ENCODE measurements around the gene CAPZA2.
"Not testable (repeated sequence)": the region's sequence is repeated elsewhere in the genome, so short reads cannot be mapped to it uniquely, and the experiment has no call there.

Gene CAPZA2

DNA sequence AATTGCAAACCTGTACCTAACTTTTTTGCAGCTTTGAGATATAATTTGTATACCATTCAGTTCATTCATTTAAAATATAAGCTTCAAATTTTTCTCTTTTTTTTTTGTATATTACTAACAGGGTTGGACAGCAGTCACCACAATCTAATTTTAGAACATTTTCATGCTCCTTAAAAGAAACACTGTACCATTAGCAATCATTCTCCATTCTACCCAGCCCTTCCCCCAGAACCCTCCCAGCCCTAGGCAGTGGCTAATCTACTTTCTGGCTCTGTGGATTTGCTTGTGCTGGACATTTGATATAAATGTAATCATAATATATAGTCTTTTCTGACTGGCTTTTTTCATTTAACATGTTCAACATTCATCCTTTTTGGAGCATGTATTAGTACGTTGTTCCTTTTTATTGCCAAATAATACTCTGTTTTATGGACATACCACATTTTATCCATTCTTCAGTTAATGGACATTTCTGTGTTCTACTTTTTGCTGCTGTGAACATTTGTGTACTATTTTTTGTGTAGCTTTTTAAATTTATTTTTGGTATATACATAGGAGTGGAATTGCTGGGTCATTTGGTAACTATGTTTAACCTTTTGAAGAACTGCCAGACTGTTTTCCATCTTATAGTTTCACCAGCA, 50.0 kb downstream of the CAPZA2 start:
- DNase-seq (ENCODE audit: low read depth in 1 of 2, low spot score in 1 of 2): no peak

DNA sequence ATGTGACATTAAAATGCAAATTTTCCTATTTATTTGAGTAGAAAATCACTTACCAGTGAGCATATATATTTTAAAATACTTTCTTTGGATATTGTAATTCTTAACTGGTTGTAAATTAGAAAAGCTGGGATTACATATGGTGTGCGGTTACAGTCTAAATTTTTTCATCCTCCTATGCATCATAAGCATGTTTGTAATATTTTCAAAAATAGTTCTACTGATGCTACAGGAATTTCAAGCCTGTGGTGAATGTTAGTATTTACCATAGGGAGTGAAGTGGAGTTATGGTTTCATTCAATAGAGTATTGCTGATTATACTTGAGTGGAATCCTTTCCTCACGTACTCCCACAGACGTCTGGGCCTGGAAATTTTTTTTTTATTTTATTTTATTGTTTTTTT, 56.3 kb downstream of the CAPZA2 start:
- no peak for DNase-seq (ENCODE audit: low read depth in 1 of 2, low spot score in 1 of 2)

DNA sequence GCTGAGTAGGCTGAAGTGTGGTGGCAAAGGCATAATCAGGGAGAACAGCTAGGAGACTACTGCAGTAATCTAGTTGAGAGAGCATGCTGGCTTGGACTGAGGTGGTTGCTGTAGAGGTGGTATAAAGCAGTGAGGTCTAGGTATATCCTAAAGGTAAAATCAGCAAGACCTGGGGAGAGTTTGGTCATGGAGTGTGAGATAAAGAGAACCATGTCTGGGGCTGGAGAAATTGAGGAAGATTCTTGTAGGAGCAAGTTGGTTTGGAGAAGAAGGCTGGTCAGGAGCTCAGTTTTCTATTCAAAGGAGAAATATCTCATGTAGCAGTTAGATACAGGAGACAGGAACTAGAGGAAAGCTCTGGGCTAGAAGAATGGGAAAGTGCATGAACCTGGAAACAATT, 58.0 kb downstream of the CAPZA2 start:
- DNase-seq (ENCODE audit: low read depth in 1 of 2, low spot score in 1 of 2): no peak

DNA sequence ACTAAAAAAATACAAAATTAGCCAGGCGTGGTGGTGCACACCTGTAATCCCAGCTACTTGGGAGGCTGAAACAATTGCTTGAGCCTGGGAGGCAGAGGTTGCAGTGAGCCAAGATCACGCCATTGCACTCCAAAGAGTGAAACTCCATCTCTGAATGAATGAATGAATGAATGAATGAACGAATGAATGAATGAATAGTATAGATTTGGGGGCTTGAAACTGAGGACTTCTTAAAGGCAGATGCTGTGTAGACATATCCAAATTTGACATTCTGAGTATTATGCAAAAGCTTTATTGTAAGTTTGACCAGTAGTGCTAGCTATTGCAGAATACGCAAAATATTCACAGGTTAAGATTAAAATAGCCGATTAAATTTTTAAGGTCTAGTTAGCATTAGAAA, 60.2 kb downstream of the CAPZA2 start:
- DNase-seq (ENCODE audit: low read depth in 1 of 2, low spot score in 1 of 2): no peak

DNA sequence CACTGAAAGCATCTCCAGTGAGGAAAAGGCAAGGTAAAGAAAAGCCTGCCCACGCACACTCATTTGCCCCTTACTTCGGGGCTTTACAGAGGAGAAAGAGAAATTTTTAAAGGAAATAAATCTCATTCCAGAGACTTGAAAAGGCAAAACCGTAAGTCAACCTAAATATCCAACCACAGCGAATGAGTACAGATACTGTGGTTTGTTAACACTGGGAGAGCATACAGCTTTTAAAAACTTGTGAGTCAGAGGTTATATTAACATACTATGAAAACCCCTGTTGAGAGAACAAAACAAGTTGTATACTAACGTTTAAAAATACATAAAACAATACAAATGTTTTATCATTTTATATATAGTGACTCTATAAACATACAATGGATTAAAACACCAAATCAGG, 62.4 kb downstream of the CAPZA2 start:
- DNase-seq (ENCODE audit: low read depth in 1 of 2, low spot score in 1 of 2): no peak

DNA sequence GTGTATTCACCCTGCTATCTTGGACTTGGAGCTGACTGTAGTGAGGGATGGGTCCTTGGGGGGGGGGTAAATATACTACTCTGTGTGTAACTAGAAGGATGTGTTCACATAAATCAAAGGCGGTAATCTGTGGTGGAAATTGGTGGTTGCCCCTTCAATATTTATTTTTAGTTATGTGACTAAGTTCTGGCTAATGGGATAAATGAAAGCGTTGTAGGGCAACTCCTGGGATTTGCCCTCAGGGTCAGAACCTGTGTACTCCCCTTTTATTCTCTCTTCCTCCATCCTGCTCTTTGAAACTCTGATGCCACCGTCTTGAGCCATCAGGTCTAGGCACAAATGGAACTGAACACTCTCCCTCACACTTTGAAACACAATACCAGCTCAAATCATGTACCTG, 66.6 kb downstream of the CAPZA2 start:
- DNase-seq (ENCODE audit: low read depth in 1 of 2, low spot score in 1 of 2): no peak

DNA sequence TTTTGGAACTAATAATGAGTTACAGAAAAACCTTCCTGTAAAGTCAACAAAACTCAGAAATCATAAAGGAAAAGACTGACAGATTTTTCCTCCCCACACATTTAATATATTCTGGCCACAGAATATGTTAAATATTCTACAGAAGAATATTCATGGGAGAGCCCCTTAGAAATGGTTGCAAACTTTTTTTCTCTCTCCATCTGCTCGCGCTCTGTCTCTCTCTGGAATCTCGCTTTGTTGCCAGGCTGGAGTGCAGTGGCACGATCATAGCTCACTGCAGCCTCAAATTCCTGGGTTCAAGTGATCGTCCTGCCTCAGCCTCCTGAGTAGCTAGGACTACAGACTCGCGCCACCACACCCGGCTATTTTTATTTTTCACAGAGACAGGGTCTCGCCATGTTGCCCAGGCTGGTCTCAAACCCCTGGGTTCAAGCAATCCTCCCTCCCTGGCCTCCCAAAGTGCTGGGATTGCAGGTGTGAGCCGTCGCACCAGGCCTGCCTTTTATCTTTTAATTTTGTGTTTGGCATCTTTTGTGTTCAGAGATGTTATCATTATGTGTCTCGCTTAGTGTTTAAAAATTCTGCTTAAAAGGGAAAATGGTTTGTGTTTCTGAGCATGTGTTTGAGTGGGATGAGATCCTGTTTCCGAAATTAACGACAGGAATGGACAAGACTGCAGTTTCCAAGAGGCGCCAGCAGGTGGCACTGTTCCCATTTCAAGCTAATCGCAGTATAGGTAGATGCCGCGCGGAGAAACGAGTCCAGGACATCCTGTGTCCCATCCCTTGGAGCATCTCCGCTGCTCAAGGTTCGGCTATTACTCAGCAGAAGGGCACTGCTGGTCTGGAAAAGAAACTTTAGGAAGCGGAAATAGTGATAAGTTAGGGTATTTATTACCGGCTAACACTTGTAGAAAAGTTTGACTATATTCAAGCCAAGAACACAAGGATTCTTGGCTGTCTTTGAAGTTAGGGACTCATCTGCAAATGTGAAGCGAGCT, 67.8 kb downstream of the CAPZA2 start:
- DNase-seq (ENCODE audit: low read depth in 1 of 2, low spot score in 1 of 2): peak; percentile 50 to 70

DNA sequence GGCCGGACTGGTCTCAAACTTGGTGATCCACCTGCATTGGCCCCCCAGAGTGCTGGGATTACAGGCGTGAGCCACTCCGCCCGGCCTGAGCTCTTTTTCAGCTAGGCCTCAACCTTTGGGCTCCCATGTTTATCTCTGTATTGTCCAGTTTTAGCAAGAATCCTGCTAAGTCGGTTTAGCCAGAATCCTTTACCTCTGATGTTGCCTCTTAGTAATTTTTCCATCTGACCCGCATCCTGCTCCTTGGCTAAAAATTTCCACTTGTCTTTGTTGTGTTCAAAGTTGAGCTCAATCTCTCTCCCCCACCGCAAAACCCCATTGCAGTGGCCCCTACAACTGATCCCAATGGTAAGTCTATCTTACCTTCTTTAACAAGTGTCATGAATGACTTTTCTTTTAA, 70.2 kb downstream of the CAPZA2 start:
- DNase-seq (ENCODE audit: low read depth in 1 of 2, low spot score in 1 of 2): no peak

DNA sequence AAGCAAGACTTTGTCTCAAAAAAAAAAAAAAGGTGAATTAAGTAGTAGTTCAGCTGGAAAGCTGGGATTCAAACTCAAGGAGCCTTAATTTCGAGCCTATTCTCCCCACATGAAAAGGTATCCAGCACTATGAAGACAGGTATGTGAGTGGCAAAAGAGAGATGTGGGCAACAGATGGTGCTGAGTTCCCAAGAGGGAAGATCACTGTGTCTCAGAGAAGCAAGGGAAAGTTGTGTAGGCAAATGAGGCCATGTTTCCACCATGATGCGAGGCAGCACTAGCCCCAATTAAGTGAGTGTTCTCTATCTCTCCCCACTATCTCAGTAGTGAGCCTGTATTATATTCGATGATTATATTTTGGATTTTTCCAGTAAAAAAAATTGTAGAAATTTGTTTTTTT, 71.1 kb downstream of the CAPZA2 start:
- DNase-seq (ENCODE audit: low read depth in 1 of 2, low spot score in 1 of 2): no peak

DNA sequence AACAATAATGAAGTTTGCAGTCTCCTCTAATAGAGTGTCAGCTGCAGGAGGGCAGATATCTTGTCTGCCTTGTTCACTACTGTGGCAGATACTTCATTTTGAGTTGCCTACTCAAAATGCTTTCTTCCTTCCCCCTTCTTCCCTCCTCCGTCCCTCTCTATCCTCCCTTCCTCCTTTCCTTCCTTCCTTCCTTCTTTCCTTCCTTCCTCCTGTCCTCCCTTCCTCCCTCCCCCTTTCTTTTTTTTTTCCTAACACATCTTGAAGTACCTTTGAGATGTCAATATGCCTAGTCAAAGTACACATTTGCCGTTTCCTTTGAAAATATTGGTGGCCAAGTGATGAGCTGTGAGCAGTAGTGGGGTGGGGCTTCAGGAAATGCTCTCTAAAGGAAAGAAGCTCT, 72.2 kb downstream of the CAPZA2 start:
- DNase-seq (ENCODE audit: low read depth in 1 of 2, low spot score in 1 of 2): no peak

DNA sequence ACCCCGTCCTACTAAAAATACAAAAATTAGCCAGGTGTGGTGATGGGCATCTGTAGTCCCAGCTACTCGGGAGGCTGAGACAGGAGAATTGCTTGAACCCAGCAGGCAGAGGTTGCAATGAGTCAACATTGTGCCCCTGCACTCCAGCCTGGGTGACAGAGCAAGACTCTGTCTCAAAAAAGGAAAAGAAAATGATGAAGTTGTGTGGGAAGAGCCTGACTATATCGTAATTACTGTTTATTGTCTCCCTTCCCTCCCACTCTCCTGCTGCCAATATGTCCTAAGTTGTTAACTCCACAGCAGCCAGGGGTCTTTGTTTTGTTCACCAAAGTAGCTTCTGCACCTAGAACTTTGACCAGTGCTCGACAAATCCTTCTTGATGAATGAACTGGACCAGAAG, 74.5 kb downstream of the CAPZA2 start:
- DNase-seq (ENCODE audit: low read depth in 1 of 2, low spot score in 1 of 2): not testable (repeated sequence)

DNA sequence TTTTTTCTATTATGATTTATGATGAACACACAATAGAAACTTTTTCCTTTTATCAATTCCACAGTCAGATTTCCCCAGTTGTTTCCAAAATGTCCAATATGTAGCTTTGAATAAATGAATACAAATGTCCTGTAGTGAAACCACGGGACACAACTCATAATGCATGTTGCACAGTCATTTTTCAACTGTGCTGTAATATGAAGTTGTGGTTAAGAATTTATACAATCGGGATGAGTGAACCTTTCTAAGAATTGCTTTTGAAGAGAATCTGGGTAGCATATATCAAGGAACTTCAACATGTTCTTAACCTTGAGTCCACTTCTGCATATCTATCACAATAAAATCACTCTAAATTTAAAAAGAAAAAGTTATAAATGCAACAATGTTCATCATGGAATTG, 76.3 kb downstream of the CAPZA2 start:
- DNase-seq (ENCODE audit: low read depth in 1 of 2, low spot score in 1 of 2): no peak

DNA sequence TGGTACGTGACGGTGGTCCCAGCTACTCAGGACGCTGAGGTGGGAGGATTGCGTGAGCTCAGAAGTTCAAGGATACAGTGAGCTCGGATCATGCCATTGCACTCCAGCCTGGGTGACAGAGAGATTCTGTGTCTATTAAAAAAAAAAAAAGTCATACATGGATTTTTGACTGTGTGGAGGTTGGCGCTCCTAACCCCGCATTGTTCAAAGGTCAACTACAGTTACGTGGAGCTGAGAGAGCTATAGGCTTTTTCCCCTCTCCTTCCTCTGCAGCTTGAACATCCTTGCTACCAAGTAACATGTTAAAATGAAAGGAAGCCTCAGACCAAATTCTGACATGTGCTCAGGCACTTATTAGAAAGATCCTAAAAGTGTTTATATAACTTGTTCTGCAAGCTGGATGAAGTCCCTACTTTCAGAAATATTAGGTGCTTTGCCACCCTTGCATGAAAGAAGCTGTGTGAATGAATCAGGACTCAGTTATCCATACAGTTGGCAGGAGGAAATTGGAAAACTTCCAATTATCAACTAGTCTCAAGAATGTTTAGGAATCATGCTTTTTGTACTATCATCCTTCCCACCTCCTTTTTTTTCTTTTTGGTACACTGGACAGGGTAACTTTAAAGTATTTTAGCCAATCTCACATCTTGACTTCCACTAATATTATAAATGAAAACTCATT, 78.4 kb downstream of the CAPZA2 start:
- DNase-seq (ENCODE audit: low read depth in 1 of 2, low spot score in 1 of 2): no peak

DNA sequence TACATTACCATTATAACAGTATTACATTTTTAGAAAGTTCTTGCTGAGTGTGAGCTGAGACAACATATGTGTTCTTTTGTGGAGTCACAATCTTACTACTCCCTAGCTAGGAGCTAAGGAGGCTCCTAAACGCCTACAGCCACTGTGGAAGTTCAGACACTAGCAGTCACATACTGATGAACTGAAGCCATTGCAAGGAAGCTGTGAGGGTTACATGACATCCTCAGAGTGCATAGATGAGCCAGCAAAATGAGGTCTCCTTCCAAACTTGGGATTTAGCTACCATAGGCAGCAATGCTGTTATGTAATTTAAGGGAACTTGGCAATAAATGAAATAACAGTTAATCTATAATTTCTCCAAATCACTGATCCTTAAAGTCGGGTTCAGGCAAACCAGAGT, 80.1 kb downstream of the CAPZA2 start:
- no peak for DNase-seq (ENCODE audit: low read depth in 1 of 2, low spot score in 1 of 2)

DNA sequence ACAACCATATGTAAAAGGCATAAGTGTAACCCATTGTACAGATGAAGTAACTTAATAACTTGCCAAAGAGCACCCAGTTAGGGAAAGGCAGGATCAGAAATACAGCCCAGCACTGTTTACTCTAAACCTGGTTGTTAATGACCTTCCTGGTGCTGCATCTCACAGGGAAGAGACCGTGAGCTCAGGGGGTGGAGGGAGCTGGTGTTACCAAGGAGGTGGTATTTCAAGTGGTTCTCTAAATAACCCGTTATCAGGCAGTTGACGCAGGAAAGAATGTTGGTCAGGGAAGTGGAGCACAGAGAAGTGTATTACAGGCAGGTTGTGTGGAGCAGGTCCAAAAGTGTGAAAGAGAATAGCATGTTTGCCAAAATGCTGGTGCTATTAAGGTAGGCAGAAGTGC, 86.5 kb downstream of the CAPZA2 start:
- DNase-seq (ENCODE audit: low read depth in 1 of 2, low spot score in 1 of 2): no peak

DNA sequence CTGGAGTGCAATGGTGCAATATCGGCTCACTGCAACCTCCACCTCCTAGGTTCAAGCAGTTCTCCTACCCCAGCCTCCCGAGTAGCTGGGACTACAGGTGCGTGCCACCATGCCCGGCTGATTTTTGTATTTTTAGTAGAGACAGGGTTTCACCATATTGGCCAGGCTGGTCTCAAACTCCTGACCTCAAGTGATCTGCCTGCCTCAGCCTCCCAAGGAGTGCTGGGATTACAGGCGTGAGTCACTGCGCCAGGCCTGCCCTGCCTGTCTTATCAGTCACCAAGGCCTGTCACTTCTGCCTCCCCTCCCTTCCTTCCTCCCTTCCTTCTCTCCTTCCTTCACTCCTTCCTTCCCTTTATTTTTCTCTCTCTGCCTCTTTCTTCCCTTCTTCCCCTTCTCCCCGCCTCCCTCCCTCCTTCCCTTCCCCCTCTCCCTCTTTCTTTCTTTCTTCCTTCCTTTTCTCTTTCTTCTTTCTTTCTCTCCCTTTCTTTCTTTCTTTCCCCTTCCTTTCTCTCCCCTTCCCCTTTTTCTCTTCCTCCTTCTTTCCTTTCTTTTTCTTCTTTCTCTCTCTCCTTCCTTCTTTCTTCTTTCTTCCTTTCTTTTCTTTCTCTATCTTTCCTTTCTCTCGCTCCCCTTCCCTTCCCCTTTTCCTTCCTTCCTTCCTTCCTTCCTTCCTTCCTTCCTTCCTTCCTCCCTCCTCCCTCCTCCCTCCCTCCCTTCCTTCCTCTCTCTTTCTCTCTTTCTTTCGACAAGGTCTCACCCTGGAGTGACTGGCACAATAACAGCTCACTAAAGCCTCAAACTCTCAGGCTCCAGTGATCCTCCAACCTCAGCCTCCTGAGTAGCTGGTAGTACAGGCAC, 87.8 kb downstream of the CAPZA2 start:
- DNase-seq (ENCODE audit: low read depth in 1 of 2, low spot score in 1 of 2): no peak

DNA sequence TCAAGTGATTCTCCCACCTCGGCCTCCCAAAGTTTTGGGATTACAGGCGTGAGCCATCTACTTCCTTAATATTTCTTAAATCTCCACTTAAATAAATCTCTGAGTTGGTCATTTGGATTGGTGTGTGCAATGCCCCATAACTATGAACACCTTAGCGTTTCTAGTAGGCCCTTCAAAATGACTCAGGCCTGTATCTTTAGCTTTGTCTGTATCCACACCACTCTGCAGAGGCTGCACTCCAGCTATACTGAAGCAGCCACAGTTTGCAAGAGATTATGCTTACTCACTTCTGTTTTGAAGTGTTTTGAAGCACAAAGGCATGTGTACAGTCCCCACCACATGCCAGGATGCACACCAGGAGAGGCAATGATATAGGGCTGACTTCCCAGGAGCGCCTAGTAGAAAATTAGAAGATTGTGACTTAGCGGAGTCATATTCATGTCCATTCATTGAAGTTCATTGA, 88.5 kb downstream of the CAPZA2 start:
- no peak for DNase-seq (ENCODE audit: low read depth in 1 of 2, low spot score in 1 of 2)

DNA sequence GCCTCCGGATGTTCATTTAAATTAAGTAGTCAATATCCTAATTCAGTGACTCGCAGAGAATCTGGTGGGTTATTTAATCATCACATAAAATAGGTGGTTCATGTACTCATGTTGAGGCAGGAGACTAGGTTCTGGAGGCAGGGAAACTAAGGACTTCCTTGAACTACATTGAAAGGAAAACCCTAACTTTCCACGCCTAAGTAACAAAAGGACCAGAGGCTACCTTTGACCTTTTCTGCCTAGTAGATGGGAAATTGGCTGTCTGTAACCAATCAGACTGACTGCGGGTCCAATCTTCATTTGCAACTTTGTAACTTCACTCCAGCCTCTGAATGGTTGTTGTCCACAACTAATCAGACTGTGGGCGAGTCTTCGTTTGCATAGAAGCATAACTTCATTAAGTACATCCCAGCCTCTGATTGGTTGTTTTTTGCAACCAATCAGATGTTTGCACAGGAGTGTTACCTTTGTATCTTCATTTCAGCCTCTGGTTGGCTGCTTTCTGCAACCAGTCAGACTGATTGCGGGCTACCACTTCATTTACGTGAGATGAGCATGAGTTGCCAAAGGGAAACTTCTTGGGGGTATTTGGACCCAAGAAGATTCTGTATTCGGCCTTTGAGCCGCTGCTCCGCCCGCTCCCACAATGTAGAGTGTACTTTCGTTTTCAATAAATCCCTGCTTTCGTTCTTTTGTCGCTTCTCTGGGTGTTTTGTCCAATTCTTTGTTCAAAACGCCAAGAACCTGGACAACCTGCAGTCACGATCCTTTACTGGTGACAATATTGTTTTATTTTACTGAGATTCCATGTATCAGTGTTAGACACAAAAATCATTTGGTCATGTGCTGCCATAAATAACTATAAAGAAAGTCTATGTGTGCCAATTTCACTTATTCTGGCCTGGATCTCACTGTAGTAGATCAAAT, 89.2 kb downstream of the CAPZA2 start:
- no peak for DNase-seq (ENCODE audit: low read depth in 1 of 2, low spot score in 1 of 2)

DNA sequence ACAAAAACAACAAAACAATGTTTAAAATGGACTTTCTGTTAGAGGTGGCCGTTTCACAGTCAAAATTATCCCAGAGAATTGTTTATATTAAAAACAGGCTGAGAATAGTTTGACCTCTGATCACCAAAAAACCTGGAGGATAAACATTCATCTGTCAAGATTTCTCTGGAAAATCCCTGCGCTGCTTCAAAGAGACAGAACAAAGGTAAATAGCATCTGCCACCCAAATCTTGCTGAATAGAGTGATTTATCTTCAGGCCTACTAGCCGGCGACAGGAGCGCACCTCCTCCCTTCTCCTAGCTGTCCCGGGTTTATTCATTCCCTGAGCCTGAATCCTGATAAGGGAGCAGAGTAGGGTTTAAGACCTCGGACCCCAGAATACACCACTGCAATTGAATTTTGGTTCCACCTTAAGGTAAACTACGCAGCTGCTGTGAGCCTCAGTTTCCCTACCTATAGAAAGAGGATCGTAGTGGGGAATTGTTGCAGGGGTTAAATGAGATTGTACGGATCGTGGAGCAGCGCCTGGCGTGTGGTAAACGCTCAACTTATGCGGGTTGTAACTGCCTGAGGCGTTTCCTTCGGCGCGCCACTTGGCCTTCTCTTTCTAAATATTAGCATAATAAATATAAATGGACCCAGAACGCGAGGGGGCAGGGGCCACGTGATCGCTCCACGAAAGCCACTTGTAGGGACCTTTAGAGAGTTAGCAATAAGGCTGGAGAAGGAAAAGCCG, 90.4 kb downstream of the CAPZA2 start:
- no peak for DNase-seq (ENCODE audit: low read depth in 1 of 2, low spot score in 1 of 2)

Data from activated CD4-positive, alpha-beta T cell treated with anti-CD3 and anti-CD28 coated beads, Interleukin-2, amount 50 U/mL, for 24 hours (primary cell).